ENCODE measurements around the gene LCA5.
"Not testable (repeated sequence)": the region's sequence is repeated elsewhere in the genome, so short reads cannot be mapped to it uniquely, and the experiment has no call there.

LCA5 gene

GRCh38 chr6:79463621-79464050 is 73.6 kb downstream of the LCA5 start:
- DNase-seq, result no peak

- DNase-seq, result no peak
Observed at GRCh38 chr6:79461205-79461604, 76.0 kb downstream of the LCA5 start.

- DNase-seq, result no peak
Observed at GRCh38 chr6:79455446-79455845, 81.8 kb downstream of the LCA5 start.

GRCh38 chr6:79453558-79454042 is 83.6 kb downstream of the LCA5 start:
- DNase-seq, result no peak

GRCh38 chr6:79450984-79451383 is 86.2 kb downstream of the LCA5 start:
- DNase-seq, result no peak

GRCh38 chr6:79446006-79446405 is 91.2 kb downstream of the LCA5 start:
- no peak for DNase-seq

- DNase-seq, result not testable (repeated sequence)
Observed at GRCh38 chr6:79443876-79444275, 93.4 kb downstream of the LCA5 start.

- DNase-seq, result no peak
Observed at GRCh38 chr6:79441192-79441591, 96.0 kb downstream of the LCA5 start.

DNA sequence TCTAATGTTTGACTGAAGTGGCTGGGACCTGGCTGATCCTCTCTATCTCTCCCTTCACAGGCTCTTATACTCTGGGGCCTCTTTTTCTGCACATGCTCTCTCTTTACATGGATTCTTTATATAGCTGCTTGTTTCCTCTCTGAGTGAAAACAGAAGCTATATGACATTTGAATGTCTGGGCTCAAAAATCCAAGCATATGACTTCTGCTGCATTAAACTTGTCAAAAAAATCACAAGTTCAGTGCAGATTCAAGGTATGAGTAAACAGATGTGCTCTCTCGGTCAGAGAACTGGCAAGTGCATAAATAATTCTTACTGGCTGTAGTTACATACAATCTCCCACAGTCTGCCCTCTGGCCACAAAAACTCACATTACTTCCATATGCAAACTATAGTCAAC is 96.6 kb downstream of the LCA5 start:
- no peak for DNase-seq

DNA sequence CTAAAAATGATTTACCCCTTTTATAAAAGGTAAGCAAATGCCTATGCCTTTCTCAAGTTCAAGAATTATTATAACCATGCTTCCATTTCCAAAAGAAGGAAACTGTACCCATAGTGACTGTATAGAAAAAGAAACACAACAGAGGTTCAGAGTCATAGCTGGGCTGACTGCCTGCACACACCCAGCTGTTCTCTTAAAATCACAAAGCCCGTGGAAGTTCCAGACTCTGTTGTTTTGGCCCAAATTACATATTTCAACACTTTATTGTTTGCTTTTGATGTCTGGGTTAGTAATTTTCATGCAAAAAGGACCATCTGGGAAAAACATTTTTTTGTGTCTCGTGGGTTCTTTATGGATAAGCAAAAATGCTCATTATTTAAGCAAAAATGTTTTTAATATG is 99.2 kb downstream of the LCA5 start:
- DNase-seq, result no peak

GRCh38 chr6:79436241-79436640 is 101.0 kb downstream of the LCA5 start:
- no peak for DNase-seq

- DNase-seq, result no peak
Observed at GRCh38 chr6:79435746-79436145, 101.5 kb downstream of the LCA5 start.
